Panc1 (cell line): ENCODE results near the gene RHBDF2.
"Not testable (repeated sequence)": the region's sequence is repeated elsewhere in the genome, so short reads cannot be mapped to it uniquely, and the experiment has no call there.

Experiments used
- POLR2AphosphoS5 ChIP-seq: IDR thresholded peaks from 2 replicates; pipeline ENCODE4 v1.6.1; 2012; ENCODE audit warnings: mild to moderate bottlenecking, low read depth, low read length, moderate library complexity
- TF ChIP-seq, protein P1 (sequence below), 2 experiments: IDR thresholded peaks; 2 replicates each; pipeline ENCODE4 v1.6.1; 2011 to 2012; ENCODE audit warnings: low read depth in 2 of 2, control low read depth in 1 of 2, low read length in 1 of 2, mild to moderate bottlenecking in 1 of 2, moderate library complexity in 1 of 2; ENCODE audit not compliant: insufficient read depth in 1 of 2

DNA sequence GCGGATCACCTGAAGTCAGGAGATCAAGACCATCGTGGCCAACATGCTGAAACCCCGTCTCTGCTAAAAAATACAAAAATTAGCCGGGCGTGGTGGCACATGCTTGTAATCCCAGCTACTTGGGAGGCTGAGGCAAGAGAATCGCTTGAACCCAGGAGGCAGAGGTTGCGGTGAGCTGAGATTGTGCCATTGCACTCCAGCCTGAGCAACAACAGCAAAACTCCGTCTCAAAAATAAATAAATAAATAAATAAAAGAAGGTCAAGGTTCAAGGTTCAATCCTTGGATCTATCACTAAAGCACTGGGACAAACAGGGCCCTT lies 24.2 kb upstream of the RHBDF2 start:
- TF ChIP-seq, protein P1, sequence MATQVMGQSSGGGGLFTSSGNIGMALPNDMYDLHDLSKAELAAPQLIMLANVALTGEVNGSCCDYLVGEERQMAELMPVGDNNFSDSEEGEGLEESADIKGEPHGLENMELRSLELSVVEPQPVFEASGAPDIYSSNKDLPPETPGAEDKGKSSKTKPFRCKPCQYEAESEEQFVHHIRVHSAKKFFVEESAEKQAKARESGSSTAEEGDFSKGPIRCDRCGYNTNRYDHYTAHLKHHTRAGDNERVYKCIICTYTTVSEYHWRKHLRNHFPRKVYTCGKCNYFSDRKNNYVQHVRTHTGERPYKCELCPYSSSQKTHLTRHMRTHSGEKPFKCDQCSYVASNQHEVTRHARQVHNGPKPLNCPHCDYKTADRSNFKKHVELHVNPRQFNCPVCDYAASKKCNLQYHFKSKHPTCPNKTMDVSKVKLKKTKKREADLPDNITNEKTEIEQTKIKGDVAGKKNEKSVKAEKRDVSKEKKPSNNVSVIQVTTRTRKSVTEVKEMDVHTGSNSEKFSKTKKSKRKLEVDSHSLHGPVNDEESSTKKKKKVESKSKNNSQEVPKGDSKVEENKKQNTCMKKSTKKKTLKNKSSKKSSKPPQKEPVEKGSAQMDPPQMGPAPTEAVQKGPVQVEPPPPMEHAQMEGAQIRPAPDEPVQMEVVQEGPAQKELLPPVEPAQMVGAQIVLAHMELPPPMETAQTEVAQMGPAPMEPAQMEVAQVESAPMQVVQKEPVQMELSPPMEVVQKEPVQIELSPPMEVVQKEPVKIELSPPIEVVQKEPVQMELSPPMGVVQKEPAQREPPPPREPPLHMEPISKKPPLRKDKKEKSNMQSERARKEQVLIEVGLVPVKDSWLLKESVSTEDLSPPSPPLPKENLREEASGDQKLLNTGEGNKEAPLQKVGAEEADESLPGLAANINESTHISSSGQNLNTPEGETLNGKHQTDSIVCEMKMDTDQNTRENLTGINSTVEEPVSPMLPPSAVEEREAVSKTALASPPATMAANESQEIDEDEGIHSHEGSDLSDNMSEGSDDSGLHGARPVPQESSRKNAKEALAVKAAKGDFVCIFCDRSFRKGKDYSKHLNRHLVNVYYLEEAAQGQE (IDR thresholded peaks at IDR 0.05; ENCODE audit: insufficient read depth in 1 of 2, low read depth in 2 of 2, low read length in 1 of 2): not testable (repeated sequence)
- TF ChIP-seq POLR2AphosphoS5: not testable (repeated sequence)
